HG02938 (cell line): ENCODE measurements around the gene GOLGA3.
A peak's percentile ranks its signal among the peaks of the same experiment; 100 is the strongest.
"Not testable (repeated sequence)": the region's sequence is repeated elsewhere in the genome, so short reads cannot be mapped to it uniquely, and the experiment has no call there.

ENCODE experiments used
- ATAC-seq: cut with Tn5 transposase; IDR thresholded peaks from one replicate; pipeline ENCODE4 v1.9.1; 2021; ENCODE audit warnings: mild to moderate bottlenecking, moderate library complexity; ENCODE audit not compliant: unreplicated experiment

Gene GOLGA3, protein sequence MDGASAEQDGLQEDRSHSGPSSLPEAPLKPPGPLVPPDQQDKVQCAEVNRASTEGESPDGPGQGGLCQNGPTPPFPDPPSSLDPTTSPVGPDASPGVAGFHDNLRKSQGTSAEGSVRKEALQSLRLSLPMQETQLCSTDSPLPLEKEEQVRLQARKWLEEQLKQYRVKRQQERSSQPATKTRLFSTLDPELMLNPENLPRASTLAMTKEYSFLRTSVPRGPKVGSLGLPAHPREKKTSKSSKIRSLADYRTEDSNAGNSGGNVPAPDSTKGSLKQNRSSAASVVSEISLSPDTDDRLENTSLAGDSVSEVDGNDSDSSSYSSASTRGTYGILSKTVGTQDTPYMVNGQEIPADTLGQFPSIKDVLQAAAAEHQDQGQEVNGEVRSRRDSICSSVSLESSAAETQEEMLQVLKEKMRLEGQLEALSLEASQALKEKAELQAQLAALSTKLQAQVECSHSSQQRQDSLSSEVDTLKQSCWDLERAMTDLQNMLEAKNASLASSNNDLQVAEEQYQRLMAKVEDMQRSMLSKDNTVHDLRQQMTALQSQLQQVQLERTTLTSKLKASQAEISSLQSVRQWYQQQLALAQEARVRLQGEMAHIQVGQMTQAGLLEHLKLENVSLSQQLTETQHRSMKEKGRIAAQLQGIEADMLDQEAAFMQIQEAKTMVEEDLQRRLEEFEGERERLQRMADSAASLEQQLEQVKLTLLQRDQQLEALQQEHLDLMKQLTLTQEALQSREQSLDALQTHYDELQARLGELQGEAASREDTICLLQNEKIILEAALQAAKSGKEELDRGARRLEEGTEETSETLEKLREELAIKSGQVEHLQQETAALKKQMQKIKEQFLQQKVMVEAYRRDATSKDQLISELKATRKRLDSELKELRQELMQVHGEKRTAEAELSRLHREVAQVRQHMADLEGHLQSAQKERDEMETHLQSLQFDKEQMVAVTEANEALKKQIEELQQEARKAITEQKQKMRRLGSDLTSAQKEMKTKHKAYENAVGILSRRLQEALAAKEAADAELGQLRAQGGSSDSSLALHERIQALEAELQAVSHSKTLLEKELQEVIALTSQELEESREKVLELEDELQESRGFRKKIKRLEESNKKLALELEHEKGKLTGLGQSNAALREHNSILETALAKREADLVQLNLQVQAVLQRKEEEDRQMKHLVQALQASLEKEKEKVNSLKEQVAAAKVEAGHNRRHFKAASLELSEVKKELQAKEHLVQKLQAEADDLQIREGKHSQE (N-terminal part only)

DNA sequence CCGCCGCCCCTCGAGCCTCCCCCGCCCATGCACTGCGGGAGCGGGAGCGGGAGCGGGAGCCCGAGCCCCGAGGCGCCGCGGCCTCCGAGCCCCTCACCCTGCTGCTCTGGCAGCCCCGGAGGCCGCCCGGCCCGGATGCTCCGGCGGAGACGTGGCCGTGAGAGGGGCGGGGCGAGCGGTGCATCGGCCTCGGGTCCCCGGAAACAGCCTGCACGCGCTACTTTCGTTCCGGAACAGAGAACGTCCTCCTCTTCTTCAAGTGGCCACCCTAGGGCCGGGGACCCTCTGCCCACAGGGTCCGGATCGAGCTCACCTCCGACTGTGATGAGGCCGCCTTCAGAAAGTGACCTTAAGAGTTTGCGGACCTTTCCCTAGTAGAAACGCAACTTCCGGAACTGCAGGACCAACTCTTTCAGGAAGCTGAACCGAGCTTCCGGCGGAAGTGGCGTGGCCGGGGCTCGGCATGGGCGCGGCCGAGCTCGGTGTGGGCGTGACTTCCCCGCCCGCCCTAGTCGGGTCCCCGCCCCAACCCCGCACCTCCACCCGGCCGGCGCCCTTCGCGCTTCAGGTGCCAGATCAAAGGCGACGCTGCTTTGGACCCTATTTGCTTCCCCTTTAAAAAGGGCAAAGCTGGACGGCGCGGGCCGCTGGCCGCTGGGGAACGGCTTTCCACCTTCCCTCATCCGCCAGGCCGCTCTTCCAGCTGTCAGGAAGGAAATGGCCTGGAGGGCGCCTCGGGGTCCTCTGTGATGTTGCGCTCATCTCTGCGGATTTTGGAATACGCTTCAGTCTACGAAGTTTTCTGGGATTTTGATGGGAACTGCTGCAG is at the start of gene GOLGA3:
TSS of gene GOLGA3 (minus strand) at position 164 of the 829 bp plus-strand sequence. CDS start 6,741 bp downstream, outside the sequence.
- peak; percentile 77 for ATAC-seq

DNA sequence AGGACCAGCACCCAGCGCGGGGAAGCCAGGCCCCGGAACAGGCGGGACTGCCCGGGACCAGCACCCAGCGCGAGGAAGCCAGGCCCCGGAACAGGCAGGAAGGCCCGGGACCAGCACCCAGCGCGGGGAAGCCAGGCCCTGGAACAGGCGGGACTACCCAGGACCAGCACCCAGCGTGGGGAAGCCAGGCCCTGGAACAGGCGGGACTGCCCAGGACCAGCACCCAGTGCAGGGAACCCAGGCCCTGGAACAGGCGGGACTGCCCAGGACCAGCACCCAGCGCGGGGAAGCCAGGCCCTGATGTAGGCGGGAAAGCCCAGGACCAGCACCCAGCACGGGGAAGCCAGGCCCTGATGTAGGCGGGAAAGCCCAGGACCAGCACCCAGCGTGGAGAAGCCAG is 46.0 kb upstream of the GOLGA3 start:
- not testable (repeated sequence) for ATAC-seq

DNA sequence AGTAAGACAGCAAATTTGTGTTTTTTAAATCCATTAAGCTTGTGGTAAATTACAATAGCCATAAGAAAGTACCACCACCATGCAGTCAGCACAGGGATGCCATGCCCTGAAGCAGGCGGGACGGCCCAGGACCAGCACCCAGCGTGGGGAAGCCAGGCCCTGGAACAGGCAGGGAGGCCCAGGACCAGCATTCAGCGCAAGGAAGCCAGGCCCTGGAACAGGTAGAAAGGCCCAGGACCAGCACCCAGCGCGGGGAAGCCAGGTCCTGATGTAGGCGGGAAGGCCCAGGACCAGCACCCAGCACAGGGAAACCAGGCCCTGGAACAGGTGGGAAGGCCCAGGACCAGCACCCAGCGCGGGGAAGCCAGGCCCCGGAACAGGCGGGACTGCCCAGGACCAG is 45.5 kb upstream of the GOLGA3 start:
- ATAC-seq = no peak

DNA sequence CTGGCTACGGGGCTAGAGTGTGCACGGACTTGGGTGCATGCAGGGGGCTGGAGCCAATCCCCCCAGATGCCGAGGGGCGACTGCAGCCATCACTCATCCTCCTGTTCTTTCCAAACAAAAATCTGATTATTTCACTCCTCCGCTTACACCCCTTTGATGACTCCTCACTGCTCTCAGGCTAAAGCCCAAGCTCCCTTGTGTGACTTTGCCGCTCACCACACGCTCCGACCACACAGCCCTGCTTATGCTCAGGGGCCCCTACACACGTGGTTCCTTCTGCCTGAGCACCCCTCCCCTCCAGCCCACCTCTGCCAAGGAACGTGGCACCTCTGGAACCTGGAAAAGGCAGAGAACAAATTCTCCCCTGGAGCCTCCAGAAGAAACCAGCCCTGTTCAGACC is 45.1 kb upstream of the GOLGA3 start:
- ATAC-seq = no peak

DNA sequence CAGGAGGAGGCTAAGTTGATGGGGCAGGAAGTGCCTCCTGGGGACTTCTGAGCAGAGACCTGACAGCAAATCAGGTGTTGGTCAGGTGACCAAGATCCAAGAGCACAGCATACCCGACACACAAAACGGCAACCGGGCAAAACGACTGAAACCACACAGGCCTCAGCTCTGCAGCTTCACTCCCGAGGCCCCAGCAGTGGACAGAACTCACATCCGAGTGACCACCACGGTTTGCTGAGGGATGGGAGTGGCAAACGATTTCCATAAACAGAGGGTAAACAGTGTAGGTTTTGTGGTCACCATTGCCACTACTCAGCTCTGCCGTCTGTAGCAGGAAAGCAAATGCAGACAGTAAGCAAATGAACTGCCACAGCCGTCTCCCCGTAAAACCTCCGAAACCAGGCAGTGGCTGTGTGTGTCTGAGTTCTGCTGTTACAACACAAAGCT is 44.3 kb upstream of the GOLGA3 start:
- no peak for ATAC-seq

DNA sequence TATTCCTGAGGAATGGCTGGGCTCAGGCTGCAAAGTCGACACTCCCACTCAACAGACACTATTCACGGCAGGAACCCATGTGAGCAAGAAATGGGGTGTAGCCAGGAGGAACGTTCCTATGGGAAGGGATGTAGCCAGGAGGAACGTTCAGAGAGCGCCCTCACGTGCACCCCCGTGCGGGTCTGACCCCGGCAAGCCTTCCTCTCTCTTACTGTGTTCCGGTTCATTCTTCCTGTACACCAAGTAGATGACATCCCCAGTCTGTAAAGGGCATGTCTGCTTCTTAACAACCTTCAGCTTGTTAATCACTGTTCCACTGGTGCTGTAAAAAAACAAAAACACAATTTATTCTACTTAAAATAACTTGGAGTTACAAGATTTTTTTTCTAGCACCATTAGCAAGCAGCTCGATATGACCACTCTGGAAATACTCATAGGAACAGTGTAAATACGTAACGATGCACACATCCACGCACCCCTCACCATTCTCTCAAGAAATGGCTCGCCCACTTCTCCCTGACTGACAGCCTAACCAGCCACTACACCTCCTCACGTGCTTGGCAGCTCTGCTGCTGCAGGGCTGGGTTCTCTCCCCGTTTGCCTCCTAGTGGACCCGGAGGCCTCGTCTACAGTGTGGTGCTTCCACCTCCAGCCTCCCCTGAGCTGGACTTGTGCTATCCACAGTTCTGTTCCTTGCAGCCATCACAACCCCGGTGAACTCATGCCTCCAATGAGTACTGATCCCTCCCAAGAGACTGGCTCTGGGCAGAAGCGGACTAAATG is 43.6 kb upstream of the GOLGA3 start:
- no peak for ATAC-seq

DNA sequence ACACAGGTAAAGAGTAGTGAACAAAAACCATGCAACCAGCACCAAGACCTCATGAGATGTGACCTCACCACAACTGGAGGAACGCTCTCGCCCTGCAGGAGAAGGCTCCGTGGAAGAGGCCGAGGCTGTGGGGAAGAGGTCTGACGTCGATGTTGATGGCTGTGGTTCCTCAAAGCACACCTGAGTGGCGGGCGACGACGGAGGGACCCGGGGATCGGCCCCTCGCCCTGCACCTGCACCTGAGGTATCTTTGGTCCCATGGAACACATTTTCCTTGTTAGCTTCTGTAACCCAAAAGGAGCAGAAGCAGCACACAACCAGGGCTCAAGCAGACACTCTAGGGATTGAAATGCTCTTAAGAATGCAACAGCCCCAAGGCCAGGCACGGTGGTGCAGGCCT is 40.9 kb upstream of the GOLGA3 start:
- no peak for ATAC-seq

DNA sequence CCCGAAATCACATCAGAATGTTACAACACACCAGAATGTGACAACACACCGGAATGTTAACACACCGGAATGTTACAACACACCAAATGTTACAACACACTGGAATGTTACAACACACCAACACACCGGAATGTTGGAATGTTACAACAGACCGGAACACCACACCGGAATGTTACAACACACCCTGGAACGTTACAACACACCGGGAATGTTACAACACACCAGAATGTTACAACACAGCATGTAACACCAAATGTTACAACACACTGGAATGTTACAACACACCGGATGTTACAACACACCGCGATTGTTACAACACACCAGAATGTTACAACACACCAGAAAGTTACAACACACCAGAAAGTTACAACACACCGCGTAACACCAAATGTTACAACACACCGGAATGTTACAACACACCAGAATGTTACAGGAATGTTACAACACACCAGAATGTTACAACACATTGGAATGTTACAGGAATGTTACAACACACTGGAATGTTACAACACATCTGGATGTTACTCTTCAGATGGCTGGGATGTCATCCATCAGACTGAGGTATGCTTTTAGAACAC is 37.7 kb upstream of the GOLGA3 start:
- ATAC-seq = no peak

DNA sequence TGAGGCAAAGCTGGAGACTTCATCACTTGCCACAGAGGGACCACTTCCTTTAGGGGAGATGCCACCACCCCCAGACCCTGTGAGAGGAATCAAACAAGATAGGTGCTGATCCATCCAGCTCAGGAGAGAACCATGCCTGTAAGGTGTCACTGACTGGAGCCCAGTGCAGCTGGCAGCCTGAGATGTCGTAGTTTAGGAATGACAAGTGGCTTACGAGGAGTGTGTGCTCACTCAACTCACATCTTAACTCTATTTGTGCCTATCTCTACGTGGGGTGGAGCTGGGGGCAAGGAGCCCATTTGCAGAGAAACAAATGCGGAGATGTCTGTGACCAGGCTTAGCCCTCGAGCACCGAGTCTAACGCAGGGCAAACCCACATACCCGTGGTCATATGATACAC is 32.9 kb upstream of the GOLGA3 start:
- no peak for ATAC-seq

DNA sequence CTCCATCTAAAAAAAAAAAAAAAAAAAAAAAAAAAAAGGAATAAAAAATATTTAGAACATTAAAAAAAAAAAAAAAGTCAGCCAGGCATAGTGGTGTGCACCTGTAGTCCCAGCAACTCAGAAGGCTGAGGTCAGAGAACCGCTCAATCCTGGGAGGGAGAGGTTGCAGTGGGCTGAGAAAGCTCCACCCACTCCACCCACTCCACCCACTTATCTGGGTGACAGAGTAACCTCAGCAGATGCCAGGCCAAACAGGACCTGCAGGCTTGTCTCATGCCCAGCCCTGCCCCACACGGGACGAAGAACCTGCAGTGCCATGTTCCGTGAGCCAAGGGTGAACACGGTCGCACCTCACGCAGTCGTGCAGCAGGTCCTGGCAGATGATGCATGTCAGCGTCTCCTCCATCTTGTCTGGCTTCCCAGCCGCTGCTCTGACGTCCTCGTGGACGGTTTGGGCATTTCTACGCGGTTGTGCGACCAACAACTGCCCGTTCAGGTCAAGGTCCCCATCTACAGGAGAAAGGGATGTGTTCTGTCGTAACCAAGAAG is 30.1 kb upstream of the GOLGA3 start:
- ATAC-seq = no peak

DNA sequence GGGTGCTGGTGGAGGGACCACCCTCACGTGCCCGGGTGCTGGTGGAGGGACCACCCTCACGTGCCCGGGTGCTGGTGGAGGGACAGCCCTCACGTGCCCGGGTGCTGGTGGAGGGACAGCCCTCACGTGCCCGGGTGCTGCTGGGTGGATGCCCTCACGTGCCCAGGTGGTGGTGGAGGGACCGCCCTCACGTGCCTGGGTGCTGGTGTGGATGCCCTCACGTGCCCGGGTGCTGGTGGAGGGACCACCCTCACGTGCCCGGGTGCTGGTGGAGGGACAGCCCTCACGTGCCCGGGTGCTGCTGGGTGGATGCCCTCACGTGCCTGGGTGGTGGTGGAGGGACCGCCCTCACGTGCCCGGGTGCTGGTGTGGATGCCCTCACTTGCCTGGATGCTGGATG is 28.4 kb upstream of the GOLGA3 start:
- not testable (repeated sequence) for ATAC-seq

DNA sequence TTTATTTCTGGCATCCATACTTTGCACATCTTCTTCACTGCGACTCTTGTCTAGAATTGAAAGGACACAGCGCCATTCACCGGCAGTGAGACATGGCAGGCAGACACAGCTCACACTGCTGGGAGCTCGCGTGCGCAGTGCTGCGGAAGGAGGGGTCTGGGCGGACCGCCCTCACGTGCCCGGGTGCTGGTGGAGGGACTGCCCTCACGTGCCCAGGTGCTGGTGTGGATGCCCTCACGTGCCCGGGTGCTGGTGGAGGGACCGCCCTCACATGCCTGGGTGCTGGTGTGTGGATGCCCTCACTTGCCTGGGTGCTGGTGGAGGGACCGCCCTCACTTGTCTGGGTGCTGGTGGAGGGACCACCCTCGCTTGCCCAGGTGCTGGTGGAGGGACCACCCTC is 27.9 kb upstream of the GOLGA3 start:
- no peak for ATAC-seq

DNA sequence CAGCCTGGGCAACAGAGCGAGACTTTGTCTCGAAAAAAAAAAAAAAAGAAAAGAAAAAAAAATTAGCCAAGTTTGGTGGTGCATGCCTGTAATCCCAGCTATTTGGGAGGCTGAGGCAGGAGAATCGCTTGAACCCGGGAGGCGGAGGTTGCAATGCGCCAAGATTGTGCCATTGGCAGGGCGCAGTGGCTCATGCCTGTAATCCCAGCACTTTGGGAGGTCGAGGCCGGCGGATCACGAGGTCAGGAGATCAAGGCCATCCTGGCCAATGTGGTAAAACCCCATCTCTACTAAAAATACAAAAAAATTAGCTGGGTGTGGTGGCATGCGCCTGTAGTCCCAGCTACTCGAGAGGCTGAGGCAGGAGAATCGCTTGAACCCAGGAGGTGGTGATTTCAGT is 26.5 kb upstream of the GOLGA3 start:
- ATAC-seq = not testable (repeated sequence)

DNA sequence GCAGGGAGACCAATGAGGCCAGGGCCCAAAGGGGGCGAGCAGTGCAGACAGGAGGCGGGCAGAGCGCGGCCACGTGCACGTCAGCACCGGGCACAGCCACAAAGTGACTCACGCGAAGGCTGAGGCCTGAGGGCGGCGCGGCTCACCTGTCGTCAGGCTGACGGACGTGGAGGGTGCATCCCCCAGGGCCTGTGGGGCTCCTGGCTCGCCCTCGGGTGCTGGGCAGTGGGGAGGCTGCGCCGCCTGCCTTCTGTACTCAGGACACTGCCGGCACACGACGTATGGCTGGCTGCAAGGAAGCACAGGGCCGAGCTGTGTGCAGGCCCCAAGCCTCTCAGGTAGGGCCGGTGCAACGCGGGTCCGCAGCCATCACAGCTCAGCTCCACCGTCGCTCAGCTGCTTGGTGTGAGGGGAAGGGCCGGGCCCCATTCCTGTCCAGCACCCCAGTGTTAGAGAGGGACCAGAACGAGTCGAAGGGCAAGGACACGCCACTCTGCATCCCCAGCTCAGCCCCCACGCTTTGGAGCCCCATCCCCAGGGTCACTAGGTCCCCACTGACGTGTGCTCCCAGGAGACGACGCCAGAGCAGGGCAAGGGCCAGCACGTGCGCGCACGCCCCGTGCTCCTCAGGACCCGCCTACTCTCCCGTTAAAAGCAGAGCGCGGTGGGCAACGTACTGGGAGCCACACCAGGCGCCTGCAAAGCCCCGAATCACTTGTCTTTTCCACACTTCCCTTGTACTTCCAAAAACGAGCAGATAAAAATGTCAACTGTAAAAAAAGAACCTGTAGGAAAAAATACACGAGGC is 24.8 kb upstream of the GOLGA3 start:
- no peak for ATAC-seq

DNA sequence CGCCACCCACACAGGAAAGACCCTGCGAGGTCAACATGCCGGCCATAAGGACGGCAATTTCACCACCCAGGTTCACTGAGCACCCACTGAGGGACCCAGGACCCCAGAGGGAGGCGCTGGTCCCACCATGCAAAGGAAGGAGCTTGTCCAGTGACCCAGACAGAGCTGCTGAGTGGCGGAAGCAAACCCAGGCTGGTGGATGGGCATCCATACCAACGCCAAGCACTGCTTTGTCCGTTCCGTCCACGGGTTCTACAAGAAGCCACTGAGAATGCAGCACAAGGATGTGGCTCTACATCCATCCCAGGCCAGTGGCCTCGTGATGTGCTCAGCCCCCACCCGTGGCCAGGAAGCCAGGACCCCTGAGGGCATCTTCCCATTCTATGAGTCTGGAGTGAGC is 23.8 kb upstream of the GOLGA3 start:
- no peak for ATAC-seq

DNA sequence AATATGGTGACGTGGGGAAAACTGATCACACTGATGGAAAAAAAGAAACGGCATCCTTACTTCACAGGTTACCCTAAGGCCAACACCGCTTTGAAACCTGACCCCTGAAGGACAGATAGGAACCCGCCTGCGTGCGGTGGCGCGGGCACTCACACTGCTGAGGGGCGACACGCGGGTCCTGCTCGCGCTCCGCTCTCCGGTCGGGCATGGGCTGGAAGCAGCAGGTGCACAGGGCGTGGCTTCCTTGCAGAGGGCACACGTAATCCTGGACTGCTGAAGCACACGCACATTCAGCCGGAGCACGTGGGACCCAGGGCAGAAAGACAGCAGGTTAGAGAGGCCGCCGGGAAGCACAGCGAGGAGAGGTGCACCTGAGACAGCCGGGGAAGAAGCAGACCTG is 22.8 kb upstream of the GOLGA3 start:
- no peak for ATAC-seq

DNA sequence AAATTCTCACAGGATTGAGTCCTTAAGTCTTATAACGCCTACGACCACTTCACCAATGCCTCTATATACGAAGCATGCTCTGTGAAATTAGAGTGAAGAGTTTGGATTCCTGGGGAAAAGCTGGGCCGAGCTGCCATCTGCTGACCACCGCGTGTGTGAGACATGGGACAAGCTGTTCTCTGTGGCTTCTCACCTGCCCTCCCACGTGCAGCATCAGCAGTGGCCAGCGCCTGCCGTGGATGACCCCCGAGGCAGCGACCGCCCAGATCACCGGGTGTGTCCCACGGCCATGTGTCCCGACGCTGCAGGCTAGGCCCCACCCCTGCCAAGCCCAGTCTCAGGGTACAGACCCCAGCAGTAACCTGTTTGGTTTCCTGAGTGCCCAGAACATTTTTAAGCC is 21.6 kb upstream of the GOLGA3 start:
- ATAC-seq = no peak

DNA sequence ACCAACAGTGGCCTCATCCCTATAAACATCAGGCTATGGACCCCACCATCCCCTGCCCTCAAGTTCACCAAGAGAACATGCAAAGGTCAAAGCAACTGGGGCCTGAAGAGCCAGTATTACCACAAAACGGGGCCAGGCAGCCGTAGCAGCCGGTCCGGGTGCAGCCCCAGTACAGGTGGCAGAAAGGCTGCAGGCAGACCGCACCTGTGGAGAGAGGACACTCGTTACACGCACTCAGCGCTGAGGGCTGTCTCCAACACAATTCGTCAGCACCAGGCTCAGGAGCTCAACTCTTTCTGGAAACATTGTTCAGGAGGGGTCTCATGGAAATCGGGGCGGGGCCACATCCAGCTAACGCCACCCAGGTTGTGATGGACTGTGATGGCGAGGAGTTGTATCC is 19.9 kb upstream of the GOLGA3 start:
- no peak for ATAC-seq
